ENCODE data around the gene SH3RF3. TPM values are rescaled to one million over a fixed set of nuclear protein-coding genes. Genes with fewer than 3 reads are reported as not detected.

Gene SH3RF3
- total RNA-seq, 1 experiment from 2014 or later = 0.98 TPM

GRCh38 chr2:109348190-109348589 lies 219.2 kb downstream of the SH3RF3 start:
- Mint-ChIP-seq H3K36me3 (ENCODE audit: insufficient read depth, unreplicated experiment) (no peaks in the 10 kb centered on the region), H3K4me1 (ENCODE audit: low read depth, unreplicated experiment) (no peaks in the 10 kb centered on the region), H3K4me3 (ENCODE audit: unreplicated experiment) (no peak overlapping the region), H3K27me3 (ENCODE audit: insufficient read depth, unreplicated experiment) (peaks cover 13% of the 10 kb centered on the region), H3K9me3 (ENCODE audit: unreplicated experiment) (no peaks in the 10 kb centered on the region), H3K27ac (ENCODE audit: unreplicated experiment) (no peak overlapping the region)
- no peaks in the 10 kb centered on the region for H3K4me1 ChIP-seq
- no peak for TF ChIP-seq CTCF (IDR thresholded peaks at IDR 0.05; ENCODE audit: insufficient read depth in 1 of 2, low read depth in 1 of 2, low read length in 1 of 2, severe bottlenecking in 1 of 2, unreplicated experiment in 1 of 2)
- ChIA-PET CTCF (no interaction called here), POLR2A (no interaction called here)
- no TSS peak for BruUV-seq (replicated peaks)
- no peaks in the 10 kb centered on the region for H3K9me3 ChIP-seq
- no peaks in the 10 kb centered on the region for H3K36me3 ChIP-seq (ENCODE audit: control insufficient read depth, insufficient read depth, low read length)
- intact Hi-C loops (cut with micrococcal nuclease; ENCODE audit: unreplicated experiment) = no loop called here
- no peak overlapping the region for H3K4me3 ChIP-seq (ENCODE audit: low read depth, low read length)
- H3K27me3 ChIP-seq (replicated peaks; ENCODE audit: control insufficient read depth, insufficient read depth, low read length) = no peaks in the 10 kb centered on the region; the same call in none of the 2 replicates
- DNase-seq = no peak

GRCh38 chr2:109348671-109349502 lies 219.9 kb downstream of the SH3RF3 start:
- Mint-ChIP-seq H3K4me3 (ENCODE audit: unreplicated experiment) (no peak overlapping the region), H3K27ac (ENCODE audit: unreplicated experiment) (no peak overlapping the region), H3K36me3 (ENCODE audit: insufficient read depth, unreplicated experiment) (no peaks in the 10 kb centered on the region), H3K9me3 (ENCODE audit: unreplicated experiment) (no peaks in the 10 kb centered on the region), H3K27me3 (ENCODE audit: insufficient read depth, unreplicated experiment) (peaks cover 10% of the 10 kb centered on the region), H3K4me1 (ENCODE audit: low read depth, unreplicated experiment) (no peaks in the 10 kb centered on the region)
- no peak overlapping the region for H3K4me3 ChIP-seq (ENCODE audit: low read depth, low read length)
- ChIA-PET CTCF (no interaction called here), POLR2A (no interaction called here)
- no peaks in the 10 kb centered on the region for H3K4me1 ChIP-seq
- TF ChIP-seq CTCF (IDR thresholded peaks at IDR 0.05; ENCODE audit: insufficient read depth in 1 of 2, low read depth in 1 of 2, low read length in 1 of 2, severe bottlenecking in 1 of 2, unreplicated experiment in 1 of 2) = no peak
- DNase-seq = no peak
- intact Hi-C loops (cut with micrococcal nuclease; ENCODE audit: unreplicated experiment) = no loop called here
- no peaks in the 10 kb centered on the region; the same call in none of the 2 replicates for H3K27me3 ChIP-seq (replicated peaks; ENCODE audit: control insufficient read depth, insufficient read depth, low read length)
- no peaks in the 10 kb centered on the region for H3K9me3 ChIP-seq
- no TSS peak for BruUV-seq (replicated peaks)
- H3K36me3 ChIP-seq (ENCODE audit: control insufficient read depth, insufficient read depth, low read length) = no peaks in the 10 kb centered on the region

DNA sequence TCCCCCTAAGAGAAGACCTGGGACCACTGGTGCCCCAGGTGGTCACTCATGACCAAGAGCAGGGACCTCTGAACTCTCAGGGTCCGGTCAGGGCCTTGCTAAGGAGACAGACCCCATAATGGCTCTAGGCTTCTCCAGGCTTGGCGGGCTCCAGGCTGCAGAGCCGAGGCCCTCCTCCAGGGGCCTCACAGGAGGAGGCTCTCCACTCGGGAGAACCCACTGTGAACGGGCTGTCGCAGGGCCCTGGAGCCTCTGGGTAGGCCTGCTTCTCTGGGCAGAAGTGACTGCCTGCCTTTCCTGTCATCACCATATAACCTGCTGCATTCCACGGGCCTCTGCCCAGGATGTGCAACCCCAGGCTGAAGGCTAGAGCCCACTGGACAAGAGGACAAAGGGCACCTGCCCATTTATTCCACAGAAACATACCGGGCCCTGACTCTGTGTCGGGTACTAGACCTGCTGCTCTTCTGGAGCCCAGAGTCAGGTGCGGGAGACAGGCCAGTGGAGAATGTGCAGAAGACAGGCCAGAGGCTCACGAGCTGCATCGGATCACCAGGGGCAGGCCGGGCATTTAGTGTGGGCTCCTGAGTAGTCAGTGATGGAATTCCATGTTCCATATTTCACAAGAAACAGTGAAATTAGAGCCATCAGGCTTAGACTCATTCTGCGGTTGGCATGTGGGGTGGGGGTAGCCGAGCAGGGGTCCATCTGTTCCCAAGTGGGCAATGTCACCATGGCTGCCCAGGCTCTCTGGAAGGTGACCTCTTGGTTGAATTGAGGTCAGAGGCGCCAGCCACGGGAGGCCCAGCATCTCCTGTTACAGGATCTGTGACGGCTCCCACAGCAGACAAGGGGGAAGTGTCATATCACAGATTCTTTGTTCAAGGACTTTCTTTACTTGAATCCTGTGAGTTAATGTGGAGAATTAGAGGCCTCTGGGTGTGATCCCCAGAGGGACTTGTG lies 220.8 kb downstream of the SH3RF3 start:
- H3K9me3 ChIP-seq = no peaks in the 10 kb centered on the region
- H3K27ac Mint-ChIP-seq (ENCODE audit: unreplicated experiment) = peak overlapping the region; percentile 28
- H3K36me3 ChIP-seq (ENCODE audit: control insufficient read depth, insufficient read depth, low read length) = no peaks in the 10 kb centered on the region
- ChIA-PET POLR2A (no interaction called here), CTCF (no interaction called here)
- H3K4me3 ChIP-seq (ENCODE audit: low read depth, low read length) = no peak overlapping the region
- H3K27me3 Mint-ChIP-seq (ENCODE audit: insufficient read depth, unreplicated experiment) = peaks cover 5% of the 10 kb centered on the region
- H3K4me1 ChIP-seq = no peaks in the 10 kb centered on the region
- H3K4me3 Mint-ChIP-seq (ENCODE audit: unreplicated experiment) = no peak overlapping the region
- peak in 1 of 2 experiments; percentile 14 for TF ChIP-seq CTCF (IDR thresholded peaks at IDR 0.05; ENCODE audit: insufficient read depth in 1 of 2, low read depth in 1 of 2, low read length in 1 of 2, severe bottlenecking in 1 of 2, unreplicated experiment in 1 of 2)
- DNase-seq = no peak
- no TSS peak for BruUV-seq (replicated peaks)
- no peaks in the 10 kb centered on the region for H3K36me3 Mint-ChIP-seq (ENCODE audit: insufficient read depth, unreplicated experiment)
- intact Hi-C loops (cut with micrococcal nuclease; ENCODE audit: unreplicated experiment) = no loop called here
- no peaks in the 10 kb centered on the region for H3K4me1 Mint-ChIP-seq (ENCODE audit: low read depth, unreplicated experiment)
- no peaks in the 10 kb centered on the region for H3K9me3 Mint-ChIP-seq (ENCODE audit: unreplicated experiment)
- no peaks in the 10 kb centered on the region; the same call in none of the 2 replicates for H3K27me3 ChIP-seq (replicated peaks; ENCODE audit: control insufficient read depth, insufficient read depth, low read length)

All from Caco-2 (cell line).